Measurements from ENCODE around the gene HCN2.

The HCN2 gene

DNA sequence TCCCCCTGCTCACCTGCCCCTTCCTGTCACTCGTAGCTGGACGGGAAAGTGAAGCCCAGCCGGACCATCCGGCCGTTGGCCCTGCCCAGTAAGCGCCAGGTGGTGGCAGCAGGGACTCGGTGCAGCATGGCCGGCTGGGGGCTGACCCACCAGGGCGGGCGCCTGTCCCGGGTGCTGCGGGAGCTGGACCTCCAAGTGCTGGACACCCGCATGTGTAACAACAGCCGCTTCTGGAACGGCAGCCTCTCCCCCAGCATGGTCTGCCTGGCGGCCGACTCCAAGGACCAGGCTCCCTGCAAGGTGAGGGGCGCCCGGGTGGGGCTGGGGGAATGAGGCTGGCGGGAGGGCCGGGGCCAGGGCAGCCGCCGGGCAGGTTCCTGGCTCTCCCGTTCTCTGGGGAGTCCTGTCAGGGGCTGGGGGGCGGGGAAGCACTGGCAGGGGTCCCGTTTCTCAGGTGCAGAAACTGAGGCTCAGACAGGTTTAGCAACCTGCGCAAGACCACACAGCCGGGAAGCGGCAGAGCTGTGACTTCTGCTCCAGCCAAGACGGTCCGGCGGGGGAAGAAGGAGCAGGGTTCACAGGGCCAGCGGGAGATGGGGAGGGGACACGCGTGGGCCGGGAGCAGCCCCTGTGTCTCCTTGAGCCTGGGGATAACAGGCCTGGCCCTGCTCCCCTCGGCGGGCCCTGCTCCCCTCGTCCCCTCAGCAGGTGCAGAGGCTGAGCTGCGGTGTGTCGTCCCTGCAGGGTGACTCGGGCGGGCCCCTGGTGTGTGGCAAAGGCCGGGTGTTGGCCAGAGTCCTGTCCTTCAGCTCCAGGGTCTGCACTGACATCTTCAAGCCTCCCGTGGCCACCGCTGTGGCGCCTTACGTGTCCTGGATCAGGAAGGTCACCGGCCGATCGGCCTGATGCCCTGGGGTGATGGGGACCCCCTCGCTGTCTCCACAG lies 40.5 kb upstream of the HCN2 start:
- Histone ChIP-seq H3K36me3 (ENCODE audit: insufficient read depth, low read length) (no peaks in the 10 kb centered on the region), H3K9me3 (ENCODE audit: low read depth, low read length) (no peaks in the 10 kb centered on the region), H3K9ac (ENCODE audit: insufficient read length) (no peak overlapping the region), H3K4me3 (no peak overlapping the region), H3K27ac (no peak overlapping the region)
- TF ChIP-seq EZH2 (IDR thresholded peaks at IDR 0.05) (no peak), FOXP2 (optimal IDR thresholded peaks at IDR 0.05; ENCODE audit: control extremely low read depth, extremely low read length, insufficient read depth) (no peak)
- DNase-seq (ENCODE audit: low read depth, low spot score): no peak

GRCh38 chr19:554817-555216 lies 34.9 kb upstream of the HCN2 start:
- Histone ChIP-seq H3K9me3 (ENCODE audit: low read depth, low read length) (no peaks in the 10 kb centered on the region), H3K36me3 (ENCODE audit: insufficient read depth, low read length) (no peaks in the 10 kb centered on the region), H3K27ac (no peak overlapping the region), H3K4me3 (no peak overlapping the region), H3K9ac (ENCODE audit: insufficient read length) (no peak overlapping the region)
- no peak for DNase-seq (ENCODE audit: low read depth, low spot score)
- TF ChIP-seq POLR2AphosphoS5 (IDR thresholded peaks at IDR 0.05; ENCODE audit: borderline replicate concordance, low read depth, low read length) (no peak), FOXP2 (optimal IDR thresholded peaks at IDR 0.05; ENCODE audit: control extremely low read depth, extremely low read length, insufficient read depth) (no peak), EZH2 (IDR thresholded peaks at IDR 0.05) (no peak)

DNA sequence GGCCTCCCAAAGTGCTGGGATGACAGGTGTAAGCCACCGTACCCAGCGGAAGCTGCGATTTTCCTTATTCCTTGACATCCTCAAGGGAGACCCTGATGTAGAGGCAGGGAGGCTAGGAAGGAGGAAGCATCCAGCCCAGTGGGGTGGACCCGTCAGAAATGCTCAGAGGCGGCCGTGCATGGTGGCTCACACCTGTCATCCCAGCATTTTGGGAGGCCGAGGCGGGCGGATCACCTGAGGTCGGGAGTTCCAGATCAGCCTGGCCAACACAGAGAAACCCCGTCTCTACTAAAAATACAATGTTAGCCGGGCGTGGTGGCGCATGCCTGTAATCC lies 34.2 kb upstream of the HCN2 start:
- TF ChIP-seq FOXP2 (optimal IDR thresholded peaks at IDR 0.05; ENCODE audit: control extremely low read depth, extremely low read length, insufficient read depth): no peak
- no peak for TF ChIP-seq EZH2 (IDR thresholded peaks at IDR 0.05)
- TF ChIP-seq POLR2AphosphoS5 (IDR thresholded peaks at IDR 0.05; ENCODE audit: borderline replicate concordance, low read depth, low read length): no peak

DNA sequence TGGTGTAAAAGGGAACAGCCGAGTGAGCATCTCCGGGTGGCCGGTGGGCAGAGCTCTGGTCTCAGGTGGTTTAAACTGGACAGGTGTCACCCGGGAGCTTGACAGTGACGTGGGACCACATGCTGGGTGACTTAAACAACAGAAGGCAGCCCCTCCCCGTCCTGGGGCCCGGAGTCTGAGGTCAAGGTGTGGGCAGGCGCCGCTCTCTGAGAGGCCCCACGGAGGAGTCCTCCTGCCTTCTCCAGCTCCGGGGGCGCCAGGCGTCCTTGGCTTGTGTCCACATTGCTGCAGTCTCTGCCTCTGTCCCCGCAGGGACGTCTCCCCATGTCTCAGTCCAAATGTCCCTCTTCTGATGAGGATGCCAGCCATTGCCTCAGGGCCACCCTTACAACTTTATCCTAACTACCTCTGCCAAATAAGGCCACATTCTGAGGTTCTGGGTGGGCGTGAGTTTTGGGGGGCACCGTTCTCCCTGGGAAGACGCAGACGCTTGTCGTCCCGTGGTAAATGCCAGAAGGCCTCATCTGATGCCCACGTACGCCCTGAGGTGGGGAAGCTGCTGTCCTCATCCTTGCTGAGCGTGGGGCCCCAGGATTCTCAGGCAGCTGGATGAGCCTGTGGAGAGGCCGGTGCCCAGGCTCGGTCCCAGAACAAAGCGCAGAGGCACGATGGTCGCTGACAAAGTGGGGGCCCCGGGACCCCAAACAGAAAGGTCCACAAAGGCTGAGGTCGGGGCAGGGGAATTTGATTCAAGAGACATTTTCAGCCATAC lies 32.9 kb upstream of the HCN2 start:
- no peaks in the 10 kb centered on the region for H3K9me3 ChIP-seq (ENCODE audit: low read depth, low read length)
- no peaks in the 10 kb centered on the region for H3K36me3 ChIP-seq (ENCODE audit: insufficient read depth, low read length)
- TF ChIP-seq EZH2 (IDR thresholded peaks at IDR 0.05): no peak
- no peak for TF ChIP-seq FOXP2 (optimal IDR thresholded peaks at IDR 0.05; ENCODE audit: control extremely low read depth, extremely low read length, insufficient read depth)
- no peak for TF ChIP-seq POLR2AphosphoS5 (IDR thresholded peaks at IDR 0.05; ENCODE audit: borderline replicate concordance, low read depth, low read length)
- DNase-seq (ENCODE audit: low read depth, low spot score): no peak
- no peak overlapping the region for H3K4me3 ChIP-seq
- no peak overlapping the region for H3K27ac ChIP-seq
- no peak overlapping the region for H3K9ac ChIP-seq (ENCODE audit: insufficient read length)

More for the DNA sequence above, 34.2 kb upstream of the HCN2 start:
- H3K27ac ChIP-seq: no peak overlapping the region
- no peak overlapping the region for H3K4me3 ChIP-seq
- H3K9ac ChIP-seq (ENCODE audit: insufficient read length): no peak overlapping the region
- DNase-seq (ENCODE audit: low read depth, low spot score): no peak
- H3K9me3 ChIP-seq (ENCODE audit: low read depth, low read length): no peaks in the 10 kb centered on the region
- no peaks in the 10 kb centered on the region for H3K36me3 ChIP-seq (ENCODE audit: insufficient read depth, low read length)

DNA sequence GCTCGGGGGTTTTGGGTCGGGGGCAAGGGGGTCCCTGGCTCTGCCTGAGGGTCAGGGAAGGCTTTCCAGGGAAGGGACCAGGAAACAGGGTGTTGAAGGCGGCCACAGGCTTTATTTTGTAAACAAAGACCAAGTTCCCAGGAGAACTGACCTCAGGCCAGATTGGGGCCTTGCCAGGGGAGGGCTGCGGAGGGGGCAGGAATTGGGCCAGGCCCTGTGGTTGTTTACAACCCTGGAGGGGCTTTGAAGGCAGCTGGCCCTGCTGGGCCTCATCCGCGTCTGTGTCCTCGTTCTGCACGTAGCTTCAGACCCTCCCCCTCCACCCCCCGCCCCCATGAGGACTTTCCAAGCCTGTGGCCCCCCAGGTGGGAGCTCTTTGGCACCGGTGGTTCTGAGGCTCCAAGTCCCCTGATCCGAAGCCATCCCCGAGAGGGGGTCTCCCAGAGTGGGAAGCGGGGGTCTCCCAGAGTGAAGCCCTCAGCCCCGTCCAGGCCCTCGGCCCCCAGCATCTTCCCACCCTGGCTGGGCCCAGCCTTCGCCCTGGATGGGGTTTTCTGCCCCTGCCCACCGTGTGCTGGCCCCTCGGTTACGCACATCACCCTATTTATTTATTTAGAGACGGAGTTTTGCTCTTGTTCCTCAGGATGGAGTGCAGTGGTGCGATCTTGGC lies 30.8 kb upstream of the HCN2 start:
- Histone ChIP-seq H3K27ac (no peak overlapping the region), H3K4me3 (no peak overlapping the region), H3K36me3 (ENCODE audit: insufficient read depth, low read length) (no peaks in the 10 kb centered on the region), H3K9ac (ENCODE audit: insufficient read length) (no peak overlapping the region), H3K9me3 (ENCODE audit: low read depth, low read length) (no peaks in the 10 kb centered on the region)
- DNase-seq (ENCODE audit: low read depth, low spot score): no peak
- TF ChIP-seq POLR2AphosphoS5 (IDR thresholded peaks at IDR 0.05; ENCODE audit: borderline replicate concordance, low read depth, low read length) (no peak), EZH2 (IDR thresholded peaks at IDR 0.05) (no peak), FOXP2 (optimal IDR thresholded peaks at IDR 0.05; ENCODE audit: control extremely low read depth, extremely low read length, insufficient read depth) (no peak)

- Histone ChIP-seq H3K27ac (0 out of 2 replicates have a peak overlapping the region, but pooled peaks have one; percentile 42), H3K9ac (ENCODE audit: insufficient read length) (no peak overlapping the region), H3K9me3 (ENCODE audit: low read depth, low read length) (no peaks in the 10 kb centered on the region), H3K4me3 (no peak overlapping the region), H3K36me3 (ENCODE audit: insufficient read depth, low read length) (no peaks in the 10 kb centered on the region)
- TF ChIP-seq FOXP2 (optimal IDR thresholded peaks at IDR 0.05; ENCODE audit: control extremely low read depth, extremely low read length, insufficient read depth) (no peak), EZH2 (IDR thresholded peaks at IDR 0.05) (no peak), POLR2AphosphoS5 (IDR thresholded peaks at IDR 0.05; ENCODE audit: borderline replicate concordance, low read depth, low read length) (no peak)
- no peak for DNase-seq (ENCODE audit: low read depth, low spot score)
These were observed 29.6 kb upstream of the HCN2 start for GRCh38 chr19:560121-560520.

DNA sequence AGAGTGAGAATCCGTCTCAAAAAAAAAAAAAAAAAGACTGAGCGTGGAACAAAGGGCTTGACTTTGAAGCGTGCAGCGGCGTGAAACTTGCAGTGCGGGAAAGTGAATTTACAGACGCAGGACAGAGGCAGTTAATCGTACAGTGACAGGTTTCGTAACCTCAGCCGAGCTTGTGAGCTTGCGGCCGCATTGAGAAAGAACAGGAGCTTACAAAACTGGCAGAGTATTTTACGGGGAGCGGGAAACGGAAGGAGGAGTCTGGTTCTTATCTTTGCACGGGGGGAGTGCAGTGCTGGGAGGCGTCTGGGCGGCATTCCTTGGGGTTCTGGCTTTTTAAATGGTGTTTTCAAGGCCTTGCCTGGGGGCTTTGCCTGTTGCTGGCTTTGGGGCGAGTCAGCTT lies 23.3 kb upstream of the HCN2 start:
- H3K36me3 ChIP-seq (ENCODE audit: insufficient read depth, low read length): no peaks in the 10 kb centered on the region
- no peak for TF ChIP-seq EZH2 (IDR thresholded peaks at IDR 0.05)
- peak; percentile 50 for TF ChIP-seq POLR2AphosphoS5 (IDR thresholded peaks at IDR 0.05; ENCODE audit: borderline replicate concordance, low read depth, low read length)
- peak overlapping the region; percentile 94 for H3K27ac ChIP-seq
- no peaks in the 10 kb centered on the region for H3K9me3 ChIP-seq (ENCODE audit: low read depth, low read length)
- H3K9ac ChIP-seq (ENCODE audit: insufficient read length): peak overlapping the region; percentile 50
- H3K4me3 ChIP-seq: peak overlapping the region; percentile 69
- peak; percentile 92 for DNase-seq (ENCODE audit: low read depth, low spot score)

DNA sequence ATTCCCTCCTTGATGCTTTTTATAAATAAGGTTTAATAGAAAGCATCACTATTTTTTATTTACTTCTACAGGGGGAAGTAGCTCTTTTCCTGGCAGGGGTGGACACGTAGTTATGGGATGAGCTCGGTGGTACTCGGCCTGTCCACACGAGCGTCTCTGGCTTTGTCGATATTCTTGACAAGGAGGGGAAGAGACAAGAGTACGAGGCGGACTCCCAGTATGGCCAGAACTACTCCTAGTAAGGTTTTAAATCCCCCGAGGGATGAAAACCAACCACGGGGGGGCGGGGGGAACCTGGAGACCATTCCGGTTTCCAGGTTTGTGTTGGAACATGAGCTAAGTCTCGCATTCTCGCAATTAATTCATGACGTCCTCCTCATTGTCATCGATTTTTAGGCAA lies 22.8 kb upstream of the HCN2 start:
- no peaks in the 10 kb centered on the region for H3K36me3 ChIP-seq (ENCODE audit: insufficient read depth, low read length)
- no peaks in the 10 kb centered on the region for H3K9me3 ChIP-seq (ENCODE audit: low read depth, low read length)
- H3K4me3 ChIP-seq: peak overlapping the region; percentile 69
- TF ChIP-seq POLR2AphosphoS5 (IDR thresholded peaks at IDR 0.05; ENCODE audit: borderline replicate concordance, low read depth, low read length) (no peak), FOXP2 (optimal IDR thresholded peaks at IDR 0.05; ENCODE audit: control extremely low read depth, extremely low read length, insufficient read depth) (no peak), EZH2 (IDR thresholded peaks at IDR 0.05) (no peak)
- peak overlapping the region; percentile 94 for H3K27ac ChIP-seq
- peak overlapping the region; percentile 50 for H3K9ac ChIP-seq (ENCODE audit: insufficient read length)
- no peak for DNase-seq (ENCODE audit: low read depth, low spot score)

All from SK-N-MC (cell line).